A549 (cell line): ENCODE results near the gene KRTAP10-2. TPM values are rescaled to one million over a fixed set of nuclear protein-coding genes. Genes with fewer than 3 reads are reported as not detected.
"Not testable (repeated sequence)": the region's sequence is repeated elsewhere in the genome, so short reads cannot be mapped to it uniquely, and the experiment has no call there.

Source experiments
- ATAC-seq, 2 experiments: fragments of 200-7000 bp in 1 of 2; fragments of >200 bp in 1 of 2; cut with Nextera tagmentation in 1 of 2; cut with Tn5 transposase in 1 of 2; 3 replicates each; pipeline versions ENCODE4 v1.8.0 to v1.9.1; 2018 to 2020; ENCODE audit warnings: mild to moderate bottlenecking in 1 of 2, moderate library complexity in 1 of 2
- CTCF ChIA-PET: fragments of 300-600 bp; sonication (Branson Sonifier 250); formaldehyde crosslinking; extraction: SDS; loops from one replicate; lab custom pipeline; 2021; ENCODE audit warnings: antibody characterized with exemption, inconsistent platforms; lab: Yijun Ruan, JAX
- POLR2A ChIA-PET: fragments of 350-600 bp; formaldehyde crosslinking; extraction: SDS; loops from one replicate; lab custom pipeline; 2021; ENCODE audit warnings: antibody characterized with exemption, inconsistent platforms; lab: Yijun Ruan, JAX
- DNase-seq, 2 experiments: peaks; one replicate each; pipeline versions ENCODE4 v3.0.0 to v3.0.0-alpha.2; 2011 to 2016; ENCODE audit warnings: low read depth in 1 of 2, low spot score in 1 of 2
- FAIRE-seq: peaks from 2 replicates; lab custom pipeline; 2011; peaks lifted over from hg19 to GRCh38; lab: Jason Lieb, UNC
- H3K27ac ChIP-seq, 2 experiments: fragments of >200 bp; sonication (Bioruptor Twin); formaldehyde crosslinking; 3 replicates each; pipeline ENCODE4 v1.5.1; 2016 to 2017
- H3K4me1 ChIP-seq: fragments of >200 bp; sonication (Bioruptor Twin); formaldehyde crosslinking; 3 replicates; pipeline ENCODE4 v1.6.1; 2016
- H3K4me2 ChIP-seq: fragments of >200 bp; sonication (Bioruptor Twin); formaldehyde crosslinking; 3 replicates; pipeline ENCODE4 v1.6.1; 2016
- H3K4me3 ChIP-seq: fragments of >200 bp; sonication (Bioruptor Twin); formaldehyde crosslinking; 3 replicates; pipeline ENCODE4 v1.5.1; 2016
- H3K9me3 ChIP-seq: fragments of >200 bp; sonication (Bioruptor Twin); formaldehyde crosslinking; 3 replicates; pipeline ENCODE4 v1.6.1; 2016
- CBX2 ChIP-seq: fragments of 200-600 bp; sonication (generic); IDR thresholded peaks from 2 replicates; pipeline ENCODE4 v1.6.1; 2016; ENCODE audit warnings: low read depth, mild to moderate bottlenecking, borderline replicate concordance
- EHF ChIP-seq: fragments of 250-450 bp; sonication (Bioruptor Pico); IDR thresholded peaks from 2 replicates; pipeline ENCODE4 v1.5.0; 2020; ENCODE audit warnings: mild to moderate bottlenecking
- GATA3 ChIP-seq: IDR thresholded peaks from 2 replicates; pipeline ENCODE4 v1.6.1; 2012; ENCODE audit warnings: borderline replicate concordance
- HEYL ChIP-seq: fragments of 250-450 bp; sonication (Bioruptor Pico); IDR thresholded peaks from 2 replicates; pipeline ENCODE4 v1.8.0; 2021; ENCODE audit warnings: mild to moderate bottlenecking, moderate library complexity
- HMGXB4 ChIP-seq: fragments of 250-450 bp; sonication (Bioruptor Pico); IDR thresholded peaks from 2 replicates; pipeline ENCODE4 v1.5.0; 2021; ENCODE audit warnings: mild to moderate bottlenecking, moderate library complexity, borderline replicate concordance
- HOXA7 ChIP-seq: fragments of 250-450 bp; sonication (Bioruptor Pico); IDR thresholded peaks from 2 replicates; pipeline ENCODE4 v1.5.0; 2020; ENCODE audit warnings: mild to moderate bottlenecking, moderate library complexity
- JUNB ChIP-seq: fragments of >200 bp; sonication (Bioruptor Twin); formaldehyde crosslinking; IDR thresholded peaks from 2 replicates; pipeline ENCODE4 v1.6.1; 2016
- KDM5A ChIP-seq: fragments of 200-600 bp; sonication (generic); IDR thresholded peaks from 2 replicates; pipeline ENCODE4 v1.6.1; 2016; ENCODE audit warnings: antibody characterized with exemption, mild to moderate bottlenecking
- MAX ChIP-seq: IDR thresholded peaks from 2 replicates; pipeline ENCODE4 v1.6.1; 2012
- PBX3 ChIP-seq: IDR thresholded peaks from 2 replicates; pipeline ENCODE4 v1.6.1; 2012
- RNF2 ChIP-seq: fragments of 200-600 bp; sonication (generic); IDR thresholded peaks from 2 replicates; pipeline ENCODE4 v1.6.1; 2016; ENCODE audit warnings: low read depth, mild to moderate bottlenecking, antibody characterized with exemption, moderate library complexity, borderline replicate concordance
- ZC3H11A ChIP-seq: fragments of 450-650 bp; IDR thresholded peaks from 2 replicates; pipeline ENCODE4 v1.6.1; 2014; ENCODE audit warnings: antibody characterized with exemption, mild to moderate bottlenecking
- ZSCAN20 ChIP-seq: fragments of 250-450 bp; sonication (Bioruptor Pico); IDR thresholded peaks from 2 replicates; pipeline ENCODE4 v1.8.0; 2022; ENCODE audit warnings: mild to moderate bottlenecking, moderate library complexity
- WGBS: methylation state at CpG from one replicate; pipeline ENCODE4 v1.1.6; 2017; ENCODE audit errors: missing lambda C conversion rate; 5-methylcytosine and 5-hydroxymethylcytosine counted together
- polyA plus RNA-seq, 4 experiments: library from polyadenylated mRNA; depleted of rRNA in 3 of 4; stranded (reverse); fragments of >200 nt; fragmentation: RNase III in 1 of 4; extraction: RNeasy Plus Mini Kit Qiagen cat#74134 plus additional on column Dnase treatment in 1 of 4; gene quantifications; 2 replicates in 3 of 4; 3 replicates in 1 of 4; pipeline ENCODE4 v1.2.3, GENCODE V29; 2011 to 2017

KRTAP10-2 gene
- polyA plus RNA-seq, 2 of the 4 experiments (the other 2 are of a cell fraction) = not detected

GRCh38 chr21:44594406-44594916 lies 43.2 kb upstream of the KRTAP10-2 start:
- DNase-seq = no peak
- Histone ChIP-seq H3K4me3 (no peak overlapping the region), H3K4me1 (no peaks in the 10 kb centered on the region), H3K27ac (no peak overlapping the region), H3K9me3 (no peaks in the 10 kb centered on the region), H3K4me2 (no peak overlapping the region)
- FAIRE-seq = no peak
- ChIA-PET POLR2A (no interaction called here), CTCF (interaction anchor here (0.8 kb wide), 1 partner anchor 10 kb away, joined by 3 read pairs; no protein-coding TSS in a partner anchor)
- no peak for ATAC-seq
- WGBS = 57% methylated on average over 12 of the region's 12 CpGs
- no peak for TF ChIP-seq EHF (CRISPR knock-in tag)
- no peak for TF ChIP-seq MAX
- no peak for TF ChIP-seq ZSCAN20 (CRISPR knock-in tag)

- CTCF ChIA-PET = interaction anchor here (0.8 kb wide), 1 partner anchor 9 kb away, joined by 3 read pairs; no protein-coding TSS in a partner anchor
- POLR2A ChIA-PET = no interaction called here
- Histone ChIP-seq H3K4me1 (no peaks in the 10 kb centered on the region), H3K4me2 (no peak overlapping the region), H3K9me3 (no peaks in the 10 kb centered on the region), H3K27ac (no peak overlapping the region), H3K4me3 (no peak overlapping the region)
- 86% methylated on average over 14 of the region's 20 CpGs for WGBS
- FAIRE-seq = no peak
- no peak for TF ChIP-seq CBX2
- TF ChIP-seq JUNB = no peak
- no peak for DNase-seq
- ATAC-seq = no peak
Measured at GRCh38 chr21:44593598-44594405, 42.5 kb upstream of the KRTAP10-2 start.

GRCh38 chr21:44592446-44593311 lies 41.4 kb upstream of the KRTAP10-2 start, which contains the start of gene KRTAP10-6:
Gene KRTAP10-6, minus strand, starts transcription at chr21:44592505. Its CDS starts 21 bp downstream, at chr21:44592484.
- DNase-seq (no peak), ATAC-seq (no peak), FAIRE-seq (no peak)
- TF ChIP-seq PBX3 = no peak
- no peak for TF ChIP-seq ZC3H11A
- TF ChIP-seq KDM5A = no peak
- no peak for TF ChIP-seq GATA3
- TF ChIP-seq HMGXB4 (CRISPR knock-in tag) = no peak
- no peak for TF ChIP-seq HEYL (CRISPR knock-in tag)
- TF ChIP-seq HOXA7 (CRISPR knock-in tag) = no peak
- TF ChIP-seq RNF2 = no peak
- H3K9me3 ChIP-seq = no peaks in the 10 kb centered on the region
- H3K4me1 ChIP-seq = no peaks in the 10 kb centered on the region
- H3K4me2 ChIP-seq = no peak within 1 kb of the TSS
- no peak within 1 kb of the TSS for H3K27ac ChIP-seq
- no peak within 1 kb of the TSS for H3K4me3 ChIP-seq
- 71% methylated on average over 16 of the region's 33 CpGs for WGBS
- ChIA-PET POLR2A (no interaction called here), CTCF (interaction anchor here (1.1 kb wide), 1 partner anchor 12 kb away, joined by 3 read pairs; the partner anchor contains the start of gene KRTAP10-5)

GRCh38 chr21:44591801-44592130 lies 40.5 kb upstream of the KRTAP10-2 start:
- ATAC-seq, FAIRE-seq, POLR2A ChIA-PET: not testable (repeated sequence)

GRCh38 chr21:44590897-44591800 lies 39.8 kb upstream of the KRTAP10-2 start:
- 74% methylated on average over 13 of the region's 19 CpGs for WGBS
- H3K4me2 ChIP-seq, H3K4me1 ChIP-seq, FAIRE-seq, POLR2A ChIA-PET, H3K4me3 ChIP-seq, DNase-seq, H3K27ac ChIP-seq, CTCF ChIA-PET, H3K9me3 ChIP-seq: not testable (repeated sequence)
- ATAC-seq = peak in 1 of 2 experiments; percentile 42; a peak in 2 of 6 replicates

More at GRCh38 chr21:44591801-44592130, 40.5 kb upstream of the KRTAP10-2 start:
- DNase-seq, H3K4me2 ChIP-seq, H3K4me3 ChIP-seq, CTCF ChIA-PET, H3K27ac ChIP-seq, H3K9me3 ChIP-seq, H3K4me1 ChIP-seq: not testable (repeated sequence)
- 20% methylated on average over 1 of the region's 4 CpGs for WGBS
